GM21381 (cell line): Measurements from ENCODE around the gene TXN.

ENCODE experiments used
- ATAC-seq: cut with Tn5 transposase; IDR thresholded peaks from one replicate; pipeline ENCODE4 v1.9.1; 2021; ENCODE audit warnings: mild to moderate bottlenecking, moderate library complexity; ENCODE audit not compliant: unreplicated experiment

Gene TXN

DNA sequence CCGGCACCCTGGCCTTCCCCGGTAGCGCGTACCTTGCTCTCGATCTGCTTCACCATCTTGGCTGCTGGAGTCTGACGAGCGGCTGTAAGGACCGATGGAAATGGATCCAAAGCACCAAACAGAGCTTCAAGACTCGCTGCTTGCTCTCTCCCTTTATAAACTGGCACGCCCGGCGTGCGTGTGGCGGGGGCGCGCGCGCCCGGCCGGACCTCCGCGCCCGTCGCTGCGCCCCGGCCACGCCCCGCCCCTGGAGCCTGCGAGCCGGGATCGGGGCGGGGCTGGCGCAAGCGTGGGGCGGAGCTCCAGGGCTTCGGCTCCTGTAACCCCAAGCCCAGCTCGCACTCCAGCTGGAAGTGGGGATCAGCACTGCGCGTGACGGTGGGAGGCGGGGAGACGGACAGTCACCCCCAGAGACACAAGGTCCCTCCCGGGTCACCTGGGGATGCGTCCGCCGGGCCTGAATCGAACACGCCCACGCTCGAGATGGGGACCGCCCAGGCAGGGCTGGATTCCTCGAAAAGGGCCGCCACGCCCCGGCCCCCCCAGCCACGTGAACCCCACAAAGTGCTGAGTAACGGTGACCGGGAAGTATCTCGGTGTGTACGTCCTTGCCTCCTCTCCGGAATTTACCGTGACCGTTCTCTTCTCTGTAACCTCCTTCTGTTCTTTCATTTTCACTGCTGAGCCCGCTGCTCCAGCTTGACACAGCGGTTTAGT is at the start of gene TXN:
TSS of gene TXN (minus strand) at position 128 of the 717 bp plus-strand sequence. CDS start at position 56, 72 bp downstream.
- ATAC-seq, result peak; percentile 66

DNA sequence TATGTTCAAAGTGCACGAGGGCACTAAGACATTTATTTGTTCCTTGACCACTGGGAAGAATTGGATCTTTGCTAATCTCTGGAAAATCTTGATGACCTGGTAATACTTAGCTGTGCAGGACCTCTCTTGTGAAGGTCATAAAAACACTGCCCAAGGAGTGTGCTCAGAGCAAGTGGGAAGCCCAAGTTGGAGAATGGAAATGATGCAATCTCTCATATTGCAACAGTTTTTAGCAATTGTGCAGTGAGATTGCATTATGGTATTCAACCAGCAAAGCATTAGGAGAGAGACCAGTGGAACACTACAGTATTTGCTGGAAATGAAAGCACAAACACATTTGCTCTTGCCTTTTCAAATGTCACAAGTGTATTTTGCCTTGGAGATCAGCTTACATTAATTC is 46.8 kb upstream of the TXN start:
- ATAC-seq, result no peak

GRCh38 chr9:110298043-110298605 is 41.8 kb upstream of the TXN start:
- no peak for ATAC-seq

- ATAC-seq, result no peak
Measured at GRCh38 chr9:110293248-110293647, 36.9 kb upstream of the TXN start.

DNA sequence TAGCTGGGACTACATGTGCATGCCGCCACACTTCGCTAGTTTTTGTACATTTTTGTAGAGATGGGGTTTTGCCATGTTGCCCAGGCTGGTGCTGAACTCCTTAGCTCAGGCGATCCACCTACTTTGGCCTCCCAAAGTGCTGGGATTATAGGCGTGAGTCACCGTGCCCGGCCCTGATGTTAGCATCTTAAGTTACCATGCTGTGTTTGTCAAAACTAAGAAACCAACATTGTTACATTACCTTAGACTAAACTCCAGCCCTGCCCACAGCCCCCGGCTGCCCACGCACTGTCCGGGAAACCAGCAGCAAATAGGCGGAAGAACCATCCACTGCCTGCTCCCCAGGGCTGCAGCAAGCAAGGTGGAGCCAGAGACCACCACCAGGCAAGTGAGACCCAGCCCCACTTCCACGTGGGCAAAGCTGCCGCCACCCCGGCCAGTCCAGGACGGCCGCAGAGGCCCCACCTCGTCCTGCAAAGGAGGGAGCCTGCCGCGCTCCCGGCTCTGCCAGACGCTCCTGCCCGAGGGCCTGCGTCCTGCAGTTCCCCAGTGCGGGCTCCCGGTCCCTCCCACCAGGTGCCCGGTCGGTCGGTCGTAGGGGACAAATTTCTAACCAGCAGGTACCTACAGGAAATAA is 35.7 kb upstream of the TXN start:
- ATAC-seq, result no peak

- no peak for ATAC-seq
Measured at GRCh38 chr9:110290001-110290400, 33.7 kb upstream of the TXN start.

DNA sequence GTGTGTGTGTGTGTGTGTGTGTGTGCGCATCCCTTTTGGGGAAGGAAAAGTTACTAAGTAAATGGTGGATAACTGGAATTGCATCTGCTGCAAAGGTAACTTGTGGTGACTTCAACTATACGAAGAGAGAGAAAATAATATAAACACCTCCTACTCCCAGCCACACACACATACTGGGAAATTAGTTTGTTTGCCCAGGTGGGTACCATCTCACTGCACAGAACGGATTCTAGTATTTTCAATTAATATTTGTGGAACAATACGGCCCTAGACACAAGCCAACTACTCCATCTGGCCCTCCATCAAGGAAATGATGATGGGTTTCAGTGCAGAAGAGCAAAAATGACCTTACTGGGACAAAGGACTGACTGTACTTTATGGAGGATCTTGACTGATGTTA is 32.2 kb upstream of the TXN start:
- ATAC-seq, result no peak

GRCh38 chr9:110287289-110287680 is 31.0 kb upstream of the TXN start:
- ATAC-seq, result no peak

- no peak for ATAC-seq
Measured at GRCh38 chr9:110284211-110284844, 28.0 kb upstream of the TXN start.

DNA sequence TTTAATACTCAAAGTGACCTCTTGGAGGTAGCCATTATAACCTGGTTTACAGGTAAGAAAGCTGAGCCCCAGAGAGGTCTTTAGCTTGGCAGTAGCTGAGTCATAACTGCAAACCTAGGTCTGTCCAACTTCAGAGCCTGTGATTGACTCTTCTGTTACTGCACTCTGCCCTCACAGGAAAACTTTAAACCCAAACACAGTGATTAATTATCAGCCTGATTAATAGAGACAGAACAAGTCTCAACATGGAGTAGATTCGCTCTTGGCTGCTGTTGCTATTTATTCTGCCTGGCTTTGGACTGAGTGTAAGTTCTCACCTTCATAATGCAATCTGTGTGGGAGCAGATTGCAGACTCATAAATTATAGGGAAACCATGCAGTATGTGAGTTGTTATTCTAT is 27.4 kb upstream of the TXN start:
- no peak for ATAC-seq

- no peak for ATAC-seq
Measured at GRCh38 chr9:110282739-110283081, 26.4 kb upstream of the TXN start.

- no peak for ATAC-seq
Measured at GRCh38 chr9:110282018-110282738, 25.9 kb upstream of the TXN start.

- ATAC-seq, result no peak
Measured at GRCh38 chr9:110278080-110278707, 21.9 kb upstream of the TXN start.

GRCh38 chr9:110276781-110277180 is 20.5 kb upstream of the TXN start:
- no peak for ATAC-seq

DNA sequence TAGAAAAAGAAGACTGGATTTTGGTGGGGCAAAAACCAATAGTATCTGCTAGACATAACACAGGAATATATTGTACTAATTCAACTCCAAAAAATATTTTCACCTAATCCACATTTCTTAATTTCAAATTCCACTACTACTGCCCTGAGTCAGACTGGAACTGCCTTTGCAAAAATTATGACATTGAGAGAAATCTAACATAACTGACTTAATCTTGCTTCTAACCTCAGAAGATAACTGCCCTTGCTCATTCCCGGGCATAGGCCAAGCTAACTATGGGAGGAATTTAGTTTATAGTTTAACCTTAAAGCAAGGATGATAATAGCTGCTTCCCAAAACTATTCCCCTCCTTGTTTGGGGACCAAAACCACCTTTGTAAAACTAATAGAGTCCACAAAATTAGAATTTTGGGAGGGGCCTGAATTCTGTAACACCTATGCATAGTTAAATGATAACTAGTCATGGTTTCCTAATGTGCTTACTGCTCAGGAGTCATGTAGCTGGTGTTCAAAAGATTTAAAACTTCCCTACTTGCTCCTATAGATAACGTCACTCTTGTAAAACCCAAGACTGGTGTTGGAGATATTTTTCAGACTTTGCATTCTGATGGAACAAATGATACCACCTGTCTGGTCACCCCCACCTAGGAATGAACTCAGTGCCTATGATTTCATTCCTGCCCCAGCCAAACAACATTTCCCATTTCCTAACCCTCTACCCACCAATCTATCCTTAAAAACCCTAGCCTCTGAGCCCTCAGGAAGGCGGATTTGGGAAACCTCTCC is 14.1 kb upstream of the TXN start:
- ATAC-seq, result no peak

- no peak for ATAC-seq
Measured at GRCh38 chr9:110266795-110267194, 10.5 kb upstream of the TXN start.

DNA sequence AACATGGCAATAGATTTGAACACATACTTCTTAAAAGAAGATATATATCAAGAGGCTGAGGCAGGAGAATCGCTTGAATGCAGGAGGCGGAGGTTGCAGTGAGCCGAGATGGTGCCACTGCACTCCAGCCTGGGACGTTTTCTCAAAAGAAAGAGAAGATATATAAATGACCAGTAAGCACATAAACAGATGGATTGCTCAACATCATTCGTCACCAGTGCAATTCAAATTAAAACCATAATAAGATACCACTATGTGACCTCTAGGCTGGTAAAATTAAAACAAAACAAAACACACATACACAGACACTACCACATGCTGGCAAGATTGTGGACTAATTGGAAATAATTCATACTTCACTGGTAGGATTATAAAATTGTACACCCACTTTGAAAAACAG is 5.3 kb upstream of the TXN start:
- ATAC-seq, result no peak

DNA sequence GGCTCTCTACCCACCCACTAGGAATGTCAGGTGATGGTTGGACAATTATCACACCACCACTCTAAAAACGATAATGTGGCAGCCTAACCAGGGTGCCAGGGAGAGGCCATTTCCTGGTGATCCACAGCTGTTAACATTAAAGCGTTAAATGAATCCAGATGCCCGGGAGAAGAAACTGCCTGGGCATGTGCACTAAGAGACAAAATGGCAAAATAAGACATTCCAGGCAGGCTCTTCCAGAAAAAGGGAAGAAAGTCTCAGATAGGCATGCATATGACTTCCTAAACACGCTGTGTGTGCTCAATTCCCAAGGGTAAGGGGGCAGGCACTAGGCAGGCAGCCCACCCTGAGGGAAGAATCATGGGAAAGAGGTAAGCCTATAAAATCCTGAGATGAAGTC is 4.6 kb upstream of the TXN start:
- no peak for ATAC-seq

- no peak for ATAC-seq
Measured at GRCh38 chr9:110259566-110259965, 3.3 kb upstream of the TXN start.

- no peak for ATAC-seq
Measured at GRCh38 chr9:110258690-110259091, 2.4 kb upstream of the TXN start.
